Smooth muscle cell (in vitro differentiated cells): ENCODE results near the gene COG2. TPM values are rescaled to one million over a fixed set of nuclear protein-coding genes. Genes with fewer than 3 reads are reported as not detected.
"Not testable (repeated sequence)": the region's sequence is repeated elsewhere in the genome, so short reads cannot be mapped to it uniquely, and the experiment has no call there.

ENCODE experiments used
- DNase-seq: peaks from one replicate; lab custom pipeline; 2025; ENCODE audit not compliant: unreplicated experiment; lab: John Stamatoyannopoulos, UW
- H2AFZ ChIP-seq: fragments of 200-600 bp; sonication (generic); 2 replicates; pipeline ENCODE4 v1.6.0; 2016; ENCODE audit warnings: antibody characterized with exemption, low read depth, mild to moderate bottlenecking
- H3F3A ChIP-seq: fragments of 200-600 bp; sonication (generic); 2 replicates; pipeline ENCODE4 v1.6.0; 2017; ENCODE audit warnings: antibody characterized with exemption, low read depth
- H3K27ac ChIP-seq: fragments of 200-600 bp; sonication (generic); 2 replicates; pipeline ENCODE4 v1.5.1; 2016; ENCODE audit warnings: low read depth, mild to moderate bottlenecking
- H3K27me3 ChIP-seq: fragments of 200-600 bp; sonication (generic); 2 replicates; pipeline ENCODE4 v1.6.1; 2016; ENCODE audit warnings: low read depth, mild to moderate bottlenecking
- H3K36me3 ChIP-seq: fragments of 200-600 bp; sonication (generic); 2 replicates; pipeline ENCODE4 v1.5.1; 2016; ENCODE audit warnings: low read depth
- H3K4me1 ChIP-seq: fragments of 200-600 bp; sonication (generic); 2 replicates; pipeline ENCODE4 v1.5.1; 2016; ENCODE audit warnings: low read depth
- H3K4me2 ChIP-seq: fragments of 200-600 bp; sonication (generic); 2 replicates; pipeline ENCODE4 v1.6.0; 2016; ENCODE audit warnings: mild to moderate bottlenecking
- H3K4me3 ChIP-seq: fragments of 200-600 bp; sonication (generic); 2 replicates; pipeline ENCODE4 v1.5.1; 2016; ENCODE audit warnings: mild to moderate bottlenecking
- H3K79me2 ChIP-seq: fragments of 200-600 bp; sonication (generic); 2 replicates; pipeline ENCODE4 v1.6.0; 2016; ENCODE audit warnings: low read depth, mild to moderate bottlenecking
- H3K9ac ChIP-seq: fragments of 200-600 bp; sonication (generic); 2 replicates; pipeline ENCODE4 v1.6.0; 2016; ENCODE audit warnings: low read depth
- H3K9me3 ChIP-seq: fragments of 200-600 bp; sonication (generic); replicated peaks from 2 replicates; pipeline ENCODE4 v1.5.1; 2016; ENCODE audit warnings: low read depth
- H4K20me1 ChIP-seq: fragments of 200-600 bp; sonication (generic); 2 replicates; pipeline ENCODE4 v1.6.0; 2016; ENCODE audit warnings: low read depth
- CTCF ChIP-seq: fragments of 200-600 bp; sonication (generic); IDR thresholded peaks from 2 replicates; pipeline ENCODE4 v1.5.1; 2017; ENCODE audit warnings: borderline replicate concordance, mild to moderate bottlenecking, antibody characterized with exemption; ENCODE audit not compliant: insufficient read depth, poor library complexity, severe bottlenecking
- WGBS: methylation state at CpG from one replicate; pipeline ENCODE4 v1.1.7; 2016; ENCODE audit warnings: low lambda C conversion rate; 5-methylcytosine and 5-hydroxymethylcytosine counted together
- polyA plus RNA-seq: library from polyadenylated mRNA; unstranded; fragments of >200 nt; fragmentation: Nextera tagmentation; extraction: Ambion mirVana; gene quantifications from 2 replicates; pipeline ENCODE4 v1.2.1, GENCODE V29; 2016
- total RNA-seq: library from RNA; depleted of rRNA; stranded (reverse); fragments of >200 nt; gene quantifications from 2 replicates; pipeline ENCODE4 v1.2.3, GENCODE V29; 2014

Gene COG2
- total and polyA plus RNA-seq, 2 experiments from 2014 or later, result 16.5 to 23.8 TPM

GRCh38 chr1:230647321-230647720 lies 5.0 kb downstream of the COG2 start:
- no peak overlapping the region for H3K27ac ChIP-seq
- H3K4me2 ChIP-seq, result no peak overlapping the region
- H3K4me1 ChIP-seq, result peaks cover 12% of the 10 kb centered on the region
- H4K20me1 ChIP-seq, result peaks cover 82% of the 10 kb centered on the region
- no peak for TF ChIP-seq CTCF
- H3K27me3 ChIP-seq, result no peaks in the 10 kb centered on the region
- H3K9me3 ChIP-seq, result no peaks in the 10 kb centered on the region
- no peaks in the 10 kb centered on the region for H3K36me3 ChIP-seq
- no peak for DNase-seq
- no peak overlapping the region for H3K9ac ChIP-seq
- peaks cover 85% of the 10 kb centered on the region for H3K79me2 ChIP-seq
- peaks cover 4% of the 10 kb centered on the region for H3F3A ChIP-seq
- H2AFZ ChIP-seq, result no peak overlapping the region
- 91% methylated on average over 5 of the region's 5 CpGs for WGBS
- no peak overlapping the region for H3K4me3 ChIP-seq

GRCh38 chr1:230648114-230648513 lies 5.8 kb downstream of the COG2 start:
- Histone ChIP-seq H3K4me1 (peaks cover 10% of the 10 kb centered on the region), H3K4me2 (no peak overlapping the region), H3K79me2 (peaks cover 90% of the 10 kb centered on the region), H3K27ac (no peak overlapping the region), H3F3A (peaks cover 2% of the 10 kb centered on the region), H3K36me3 (no peaks in the 10 kb centered on the region), H3K4me3 (no peak overlapping the region), H3K9me3 (no peaks in the 10 kb centered on the region), H2AFZ (no peak overlapping the region), H4K20me1 (peaks cover 84% of the 10 kb centered on the region), H3K27me3 (no peaks in the 10 kb centered on the region), H3K9ac (no peak overlapping the region)
- no peak for DNase-seq
- WGBS, result 95% methylated on average over 3 of the region's 3 CpGs
- TF ChIP-seq CTCF, result no peak

- Histone ChIP-seq H3K27ac (no peak overlapping the region), H3K36me3 (no peaks in the 10 kb centered on the region), H3K4me3 (no peak overlapping the region), H3K79me2 (peaks cover 90% of the 10 kb centered on the region), H3F3A (no peaks in the 10 kb centered on the region), H4K20me1 (peaks cover 71% of the 10 kb centered on the region), H3K9me3 (no peaks in the 10 kb centered on the region), H3K27me3 (no peaks in the 10 kb centered on the region), H3K4me2 (no peak overlapping the region), H3K4me1 (no peaks in the 10 kb centered on the region), H2AFZ (no peak overlapping the region), H3K9ac (no peak overlapping the region)
- DNase-seq, result no peak
- WGBS, result 100% methylated on average over 1 of the region's 1 CpG
- TF ChIP-seq CTCF, result no peak
These were observed 8.0 kb downstream of the COG2 start for GRCh38 chr1:230650300-230650699.

GRCh38 chr1:230651235-230651634 lies 9.0 kb downstream of the COG2 start:
- Histone ChIP-seq H2AFZ (no peak overlapping the region), H3K36me3 (no peaks in the 10 kb centered on the region), H3K4me3 (no peak overlapping the region), H3F3A (no peaks in the 10 kb centered on the region), H3K4me1 (no peaks in the 10 kb centered on the region), H3K4me2 (no peak overlapping the region), H4K20me1 (peaks cover 75% of the 10 kb centered on the region), H3K9ac (no peak overlapping the region), H3K9me3 (no peaks in the 10 kb centered on the region), H3K27ac (no peak overlapping the region), H3K79me2 (peaks cover 91% of the 10 kb centered on the region), H3K27me3 (no peaks in the 10 kb centered on the region)
- TF ChIP-seq CTCF, result no peak
- no peak for DNase-seq
- WGBS, result 88% methylated on average over 2 of the region's 2 CpGs

GRCh38 chr1:230656719-230657118 lies 14.4 kb downstream of the COG2 start:
- peaks cover 48% of the 10 kb centered on the region for H3K79me2 ChIP-seq
- not testable (repeated sequence) for H3K9me3 ChIP-seq, H2AFZ ChIP-seq, H3K27ac ChIP-seq, DNase-seq, H3F3A ChIP-seq, H3K4me3 ChIP-seq, H3K36me3 ChIP-seq, H3K4me2 ChIP-seq, H3K4me1 ChIP-seq, H3K9ac ChIP-seq, H3K27me3 ChIP-seq
- peaks cover 51% of the 10 kb centered on the region for H4K20me1 ChIP-seq
- 88% methylated on average over 1 of the region's 1 CpG for WGBS

GRCh38 chr1:230658103-230658502 lies 15.8 kb downstream of the COG2 start:
- WGBS, result 88% methylated on average over 1 of the region's 1 CpG
- not testable (repeated sequence) for H3K27me3 ChIP-seq, H3K9ac ChIP-seq, H3K4me2 ChIP-seq, H3K27ac ChIP-seq, H3K4me3 ChIP-seq, H2AFZ ChIP-seq, H3K36me3 ChIP-seq, H3K9me3 ChIP-seq, H3K4me1 ChIP-seq, H3F3A ChIP-seq, DNase-seq
- Histone ChIP-seq H4K20me1 (peaks cover 43% of the 10 kb centered on the region), H3K79me2 (peaks cover 34% of the 10 kb centered on the region)
